22Rv1 (cell line): ENCODE results near the gene HEXA.

ENCODE experiments used
- H3K27ac ChIP-seq: fragments of 450-650 bp; 2 replicates; pipeline ENCODE4 v1.5.1; 2017
- CTCF ChIP-seq: fragments of 450-650 bp; IDR thresholded peaks from 2 replicates; pipeline ENCODE4 v1.5.1; 2017; ENCODE audit warnings: mild to moderate bottlenecking
- ZFX ChIP-seq: fragments of 450-650 bp; IDR thresholded peaks from 2 replicates; pipeline ENCODE4 v1.6.1; 2017; ENCODE audit warnings: antibody characterized with exemption, borderline replicate concordance

The HEXA gene

DNA sequence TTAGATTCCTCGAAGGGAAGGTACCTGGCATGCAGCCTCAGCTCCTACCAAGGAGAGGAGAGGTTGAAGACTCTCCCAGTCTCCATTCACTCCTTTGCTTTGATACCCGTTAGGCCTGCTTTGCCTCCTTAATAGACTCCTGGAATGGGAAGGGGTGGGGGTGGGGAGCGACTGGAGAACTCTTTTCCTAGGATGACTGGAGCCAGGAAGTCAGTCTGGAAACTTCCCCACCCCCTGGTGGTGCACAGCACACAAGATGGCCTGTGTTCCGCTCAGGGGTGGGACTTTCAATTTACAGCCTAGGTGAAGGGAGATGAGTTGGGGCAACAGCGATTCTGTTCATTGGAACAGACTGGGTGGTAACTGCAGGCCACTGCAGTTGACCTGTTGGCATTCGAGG is 34.5 kb downstream of the HEXA start:
- no peak for TF ChIP-seq ZFX
- TF ChIP-seq CTCF: peak; percentile 42
- no peak overlapping the region for H3K27ac ChIP-seq

DNA sequence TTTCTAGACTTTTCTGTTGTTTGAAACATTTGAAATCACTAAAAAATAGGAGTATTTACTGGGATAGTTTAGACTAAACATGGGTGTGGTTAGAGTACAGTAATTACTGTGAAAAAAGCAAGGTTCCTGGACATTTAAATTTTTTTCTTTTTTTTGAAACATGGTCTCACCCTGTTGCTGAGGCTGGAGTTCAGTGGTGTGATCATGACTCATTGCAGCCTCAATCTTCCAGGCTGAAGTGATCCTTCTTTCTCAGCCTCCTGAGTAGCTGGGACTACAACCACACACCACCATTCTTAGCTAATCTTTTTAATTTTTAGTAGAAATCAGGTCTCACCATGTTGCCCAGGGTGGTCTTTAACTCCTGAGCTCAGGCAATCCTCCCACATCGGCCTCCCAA is 35.4 kb downstream of the HEXA start:
- H3K27ac ChIP-seq: no peak overlapping the region
- TF ChIP-seq ZFX: no peak
- no peak for TF ChIP-seq CTCF

DNA sequence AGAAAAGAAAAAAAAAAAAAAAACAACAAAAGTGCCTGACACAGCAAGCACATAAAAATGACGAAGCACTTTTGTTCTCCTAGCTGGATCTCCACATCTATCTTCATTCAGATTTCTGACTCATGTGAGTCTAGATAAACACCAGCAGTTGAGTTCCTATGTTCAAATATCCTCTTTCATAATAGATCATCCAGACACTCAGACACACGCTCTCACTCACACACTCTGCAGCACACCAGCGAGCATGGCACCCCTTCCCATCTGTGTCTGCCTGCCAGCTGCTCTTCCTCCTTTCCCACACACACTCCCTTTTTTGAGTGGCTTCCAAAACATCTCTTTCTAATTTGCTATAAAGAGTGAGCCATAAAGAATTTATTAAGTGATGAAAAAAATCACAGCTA is 36.0 kb downstream of the HEXA start:
- H3K27ac ChIP-seq: no peak overlapping the region
- TF ChIP-seq ZFX: no peak
- no peak for TF ChIP-seq CTCF

- TF ChIP-seq ZFX (no peak), CTCF (no peak)
- no peak overlapping the region for H3K27ac ChIP-seq
Observed at GRCh38 chr15:72338617-72339321, 37.0 kb downstream of the HEXA start.

GRCh38 chr15:72338148-72338547 is 37.7 kb downstream of the HEXA start:
- no peak overlapping the region for H3K27ac ChIP-seq
- no peak for TF ChIP-seq CTCF
- no peak for TF ChIP-seq ZFX

DNA sequence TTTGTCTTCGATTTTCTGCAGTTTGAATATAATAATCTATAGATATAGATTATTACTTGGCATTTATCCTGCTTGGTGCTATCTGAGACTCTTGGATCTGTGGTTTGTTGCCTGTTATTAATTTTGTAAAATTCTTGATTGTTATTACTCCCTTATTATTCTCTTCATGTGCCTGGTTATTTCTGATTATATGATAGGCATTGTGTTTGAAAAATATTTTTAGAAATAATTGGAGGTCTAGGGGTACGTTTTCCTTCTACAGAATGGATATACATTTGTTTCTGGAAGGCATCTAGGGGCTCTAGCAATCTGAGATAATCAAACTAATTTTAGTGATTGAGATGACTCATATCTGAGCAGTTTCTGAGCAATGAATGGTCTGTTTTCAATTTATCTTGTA is 41.0 kb downstream of the HEXA start:
- TF ChIP-seq CTCF: no peak
- no peak for TF ChIP-seq ZFX
- no peak overlapping the region for H3K27ac ChIP-seq

- TF ChIP-seq ZFX (no peak), CTCF (no peak)
- no peak overlapping the region for H3K27ac ChIP-seq
Observed at GRCh38 chr15:72331021-72331420, 44.8 kb downstream of the HEXA start.
